GM12872 (cell line): ENCODE results near the gene FOXF2.

ENCODE experiments used
- TF ChIP-seq, protein P1 (sequence below): IDR thresholded peaks from 3 replicates; pipeline ENCODE4 v1.5.1; 2011; ENCODE audit warnings: low read depth, mild to moderate bottlenecking, low read length, moderate library complexity; ENCODE audit not compliant: insufficient read depth

FOXF2 gene

GRCh38 chr6:1371933-1372332 lies 17.4 kb upstream of the FOXF2 start:
- TF ChIP-seq, protein P1, sequence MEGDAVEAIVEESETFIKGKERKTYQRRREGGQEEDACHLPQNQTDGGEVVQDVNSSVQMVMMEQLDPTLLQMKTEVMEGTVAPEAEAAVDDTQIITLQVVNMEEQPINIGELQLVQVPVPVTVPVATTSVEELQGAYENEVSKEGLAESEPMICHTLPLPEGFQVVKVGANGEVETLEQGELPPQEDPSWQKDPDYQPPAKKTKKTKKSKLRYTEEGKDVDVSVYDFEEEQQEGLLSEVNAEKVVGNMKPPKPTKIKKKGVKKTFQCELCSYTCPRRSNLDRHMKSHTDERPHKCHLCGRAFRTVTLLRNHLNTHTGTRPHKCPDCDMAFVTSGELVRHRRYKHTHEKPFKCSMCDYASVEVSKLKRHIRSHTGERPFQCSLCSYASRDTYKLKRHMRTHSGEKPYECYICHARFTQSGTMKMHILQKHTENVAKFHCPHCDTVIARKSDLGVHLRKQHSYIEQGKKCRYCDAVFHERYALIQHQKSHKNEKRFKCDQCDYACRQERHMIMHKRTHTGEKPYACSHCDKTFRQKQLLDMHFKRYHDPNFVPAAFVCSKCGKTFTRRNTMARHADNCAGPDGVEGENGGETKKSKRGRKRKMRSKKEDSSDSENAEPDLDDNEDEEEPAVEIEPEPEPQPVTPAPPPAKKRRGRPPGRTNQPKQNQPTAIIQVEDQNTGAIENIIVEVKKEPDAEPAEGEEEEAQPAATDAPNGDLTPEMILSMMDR: no peak

- TF ChIP-seq, protein P1: no peak
Measured at GRCh38 chr6:1372690-1373089, 16.7 kb upstream of the FOXF2 start.

- TF ChIP-seq, protein P1: no peak
Measured at GRCh38 chr6:1376653-1377052, 12.7 kb upstream of the FOXF2 start.

GRCh38 chr6:1377526-1377925 lies 11.8 kb upstream of the FOXF2 start:
- TF ChIP-seq, protein P1: no peak

DNA sequence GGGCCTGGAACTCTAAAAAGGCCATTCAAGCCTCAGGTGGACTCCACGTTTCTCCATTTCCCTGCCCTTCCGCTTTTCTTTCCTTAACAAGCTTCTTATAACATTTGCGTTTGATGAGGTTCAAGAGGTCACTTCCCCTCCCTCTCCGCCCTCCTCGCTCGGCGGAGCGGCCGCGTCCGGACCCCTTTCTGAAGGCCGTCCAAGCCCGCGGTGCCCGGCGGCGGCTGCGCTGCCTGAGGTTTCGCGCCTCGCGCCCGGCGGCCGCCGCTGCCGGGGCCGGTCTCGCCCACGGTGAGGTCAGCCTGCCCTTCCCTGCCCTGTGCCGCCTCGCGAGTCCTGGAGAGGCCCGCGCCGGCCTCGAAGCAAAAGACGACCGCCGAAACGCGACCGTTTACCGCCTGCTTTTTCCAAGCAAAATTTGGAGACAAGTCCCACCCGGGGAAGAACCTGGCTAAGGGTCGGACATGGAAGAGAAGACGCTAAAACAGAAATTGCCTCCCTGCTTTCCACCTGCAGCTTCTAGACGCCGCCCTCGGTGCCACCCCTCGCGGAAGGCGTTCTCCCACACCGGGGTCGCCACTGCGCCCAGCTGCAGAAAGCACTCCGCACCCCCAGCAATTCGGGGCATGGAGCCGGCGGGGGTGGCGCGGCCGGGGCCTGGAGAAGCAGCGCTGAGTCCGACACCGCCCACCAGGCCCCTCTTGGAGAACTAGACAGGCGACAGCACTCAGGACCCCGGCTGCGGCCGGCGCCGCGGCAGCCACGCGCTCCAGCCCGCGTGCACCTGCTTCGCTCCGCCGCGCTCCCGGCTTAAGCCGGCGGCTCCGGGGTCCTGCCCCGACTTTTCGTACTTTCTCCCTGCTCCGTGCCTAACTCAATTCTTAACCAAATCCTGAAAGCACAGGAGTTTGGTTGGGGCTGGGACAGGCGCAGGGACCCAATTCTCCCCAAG lies 11.0 kb upstream of the FOXF2 start:
- TF ChIP-seq, protein P1: no peak

DNA sequence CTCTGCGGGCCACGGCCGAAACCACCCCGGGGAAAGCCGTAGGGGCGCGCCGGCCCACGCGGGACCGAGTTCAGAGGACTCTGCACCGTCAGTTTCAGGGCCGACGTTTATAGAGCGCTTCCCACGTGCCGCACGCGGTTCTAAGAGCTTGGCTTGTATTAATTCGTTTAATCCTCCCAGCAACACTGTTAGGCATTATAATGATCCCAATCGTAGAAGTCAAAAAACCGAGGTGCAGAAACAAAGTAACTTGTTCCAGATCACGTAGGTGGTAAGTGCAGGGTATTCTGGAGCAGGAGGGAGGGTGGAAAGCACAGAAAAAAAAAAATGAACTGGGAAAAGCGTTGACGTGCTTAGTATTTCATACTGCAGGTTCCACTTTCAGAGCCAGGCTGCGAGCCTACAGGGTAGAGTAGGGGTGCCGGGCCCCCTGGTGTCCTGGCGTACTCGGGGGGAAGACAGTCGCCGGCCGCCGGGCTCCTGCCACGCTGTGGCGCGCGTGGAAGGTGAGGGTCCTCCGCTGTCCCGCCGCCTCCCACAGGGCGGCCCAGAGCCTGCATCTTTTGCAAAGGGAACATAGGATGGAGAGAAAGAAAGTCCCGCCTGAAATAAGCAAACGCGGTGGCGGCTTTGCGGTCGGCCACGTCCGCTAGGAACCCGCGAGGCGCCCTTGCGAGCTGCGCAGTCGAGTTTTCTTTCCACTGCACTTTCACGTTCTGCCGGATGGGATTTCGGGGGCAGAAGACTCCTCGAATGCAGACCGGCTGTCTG lies 10.2 kb upstream of the FOXF2 start:
- TF ChIP-seq, protein P1: no peak

DNA sequence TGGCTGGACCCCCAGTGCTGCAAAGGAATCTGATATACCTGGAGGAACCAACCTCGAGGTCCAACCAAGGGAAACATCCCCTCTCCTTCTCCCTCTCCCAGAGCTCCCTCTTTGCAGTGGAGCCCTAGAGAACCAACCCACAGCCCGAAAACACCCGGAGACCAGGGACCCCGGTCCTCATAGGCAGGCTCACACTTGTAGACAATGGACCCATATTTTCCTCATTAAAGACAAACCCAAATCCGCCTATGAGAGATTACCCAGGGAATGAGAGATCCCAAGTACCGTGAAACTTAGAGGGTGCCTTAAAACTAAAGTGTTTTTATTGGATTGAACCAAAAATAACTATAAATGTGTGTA lies 9.6 kb upstream of the FOXF2 start:
- TF ChIP-seq, protein P1: no peak
